Skeletal muscle tissue (tissue), 4 donors: ENCODE measurements around the gene PAK3. TPM values are rescaled to one million over a fixed set of nuclear protein-coding genes. Genes with fewer than 3 reads are reported as not detected.

Experiments
- H3K27ac ChIP-seq: one replicate; pipeline ENCODE4 v1.7.0; 2013; ENCODE audit warnings: mild to moderate bottlenecking, low read depth, low read length, inconsistent platforms
- H3K27me3 ChIP-seq, 3 donors: one replicate each; pipeline ENCODE4 v1.7.0; 2013; ENCODE audit warnings: low read length in 3 of 3; ENCODE audit not compliant: control insufficient read depth in 3 of 3, insufficient read depth in 3 of 3
- H3K36me3 ChIP-seq, 3 donors: one replicate each; pipeline ENCODE4 v1.7.0; 2013; ENCODE audit warnings: low read length in 3 of 3; ENCODE audit not compliant: control insufficient read depth in 3 of 3, insufficient read depth in 3 of 3
- H3K4me1 ChIP-seq, 3 donors: one replicate each; pipeline ENCODE4 v1.7.0; 2013; ENCODE audit warnings: low read length in 3 of 3, mild to moderate bottlenecking in 3 of 3; ENCODE audit not compliant: control insufficient read depth in 3 of 3, insufficient read depth in 3 of 3
- H3K4me3 ChIP-seq, 3 donors: one replicate each; pipeline ENCODE4 v1.7.0; 2013; ENCODE audit warnings: low read length in 3 of 3
- H3K9ac ChIP-seq, 3 donors: one replicate each; pipeline ENCODE4 v1.7.0; 2013; ENCODE audit warnings: low read length in 3 of 3, mild to moderate bottlenecking in 3 of 3, moderate library complexity in 2 of 3, low read depth in 1 of 3
- H3K9me3 ChIP-seq, 3 donors: one replicate each; pipeline ENCODE4 v1.7.0; 2013; ENCODE audit warnings: low read length in 3 of 3; ENCODE audit not compliant: control insufficient read depth in 3 of 3
- total RNA-seq: library from RNA; depleted of rRNA; stranded (reverse); fragments of >200 nt; gene quantifications from one replicate; pipeline ENCODE4 v1.2.3, GENCODE V29; 2014
- donor health status: Osteomylitis.

Gene PAK3
- total RNA-seq, 1 donor from 2014 or later = 4.7 TPM

DNA sequence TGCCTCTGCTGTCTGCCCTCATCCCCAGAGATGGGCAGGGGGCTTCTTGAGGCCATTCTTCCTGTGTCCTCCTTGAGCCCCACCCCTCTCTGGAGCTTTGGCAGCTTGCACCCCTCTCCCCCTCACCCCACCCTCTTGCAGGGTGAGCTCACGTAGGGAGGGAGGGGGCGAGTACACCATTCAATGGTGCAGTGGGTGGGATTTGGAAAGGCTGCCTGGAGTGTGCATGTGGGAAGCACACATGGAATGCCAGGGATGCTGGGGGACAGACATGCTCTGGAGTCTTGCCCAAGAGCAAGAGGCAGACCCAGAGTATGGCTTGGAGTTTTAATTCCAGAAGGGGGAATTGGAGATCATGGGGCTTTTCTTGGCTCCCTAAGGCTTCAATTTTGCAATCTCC is 5.6 kb downstream of the PAK3 start:
- no peak overlapping the region for H3K27ac ChIP-seq
- no peak overlapping the region for H3K9ac ChIP-seq
- H3K36me3 ChIP-seq = no peaks in the 10 kb centered on the region
- no peaks in the 10 kb centered on the region for H3K4me1 ChIP-seq
- H3K4me3 ChIP-seq = no peak overlapping the region
- no peaks in the 10 kb centered on the region for H3K9me3 ChIP-seq
- H3K27me3 ChIP-seq = peaks cover 0 to 5% (median 0%) of the 10 kb centered on the region in 3 donors

DNA sequence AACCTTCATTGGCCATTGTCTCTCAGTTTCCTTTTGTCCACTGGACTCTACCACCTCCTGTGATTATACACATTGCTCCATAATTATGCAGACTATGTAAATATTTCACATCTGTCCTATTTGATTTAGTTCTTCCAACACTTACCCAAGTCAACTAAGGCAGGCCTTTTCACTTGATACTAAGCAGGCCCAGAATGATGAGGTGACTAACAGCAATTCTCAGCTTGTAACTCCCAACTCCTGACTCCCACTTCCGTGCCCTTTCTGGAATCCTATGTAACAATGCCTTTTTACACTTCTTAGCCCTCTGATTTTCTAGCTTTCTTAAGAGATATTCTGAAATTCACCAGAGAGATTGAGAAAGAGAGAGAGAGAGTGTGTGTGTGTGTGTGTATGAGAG is 6.6 kb downstream of the PAK3 start:
- H3K36me3 ChIP-seq = no peaks in the 10 kb centered on the region
- no peak overlapping the region for H3K27ac ChIP-seq
- no peak overlapping the region for H3K4me3 ChIP-seq
- H3K9ac ChIP-seq = no peak overlapping the region
- H3K4me1 ChIP-seq = no peaks in the 10 kb centered on the region
- no peaks in the 10 kb centered on the region for H3K9me3 ChIP-seq
- H3K27me3 ChIP-seq = peaks cover 0 to 5% (median 0%) of the 10 kb centered on the region in 3 donors

DNA sequence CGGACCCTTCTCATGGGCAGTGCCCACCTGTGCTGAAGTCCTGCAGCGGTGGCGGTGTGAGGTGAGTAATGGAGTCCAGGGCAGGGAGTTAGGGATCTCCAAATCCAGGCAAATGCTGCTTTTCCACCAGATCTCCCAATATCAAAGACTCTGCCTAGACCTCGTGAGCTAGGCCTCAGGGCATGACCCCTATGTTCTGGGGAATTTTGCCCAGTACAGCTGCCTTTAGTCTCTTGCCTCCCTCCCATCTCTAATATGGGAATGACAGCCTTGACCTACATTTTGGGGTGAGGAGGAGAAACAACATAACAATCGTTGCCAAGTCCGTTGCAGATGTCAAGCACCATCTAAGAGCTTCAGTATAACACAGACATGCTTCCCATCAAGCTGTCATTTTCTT is 7.3 kb downstream of the PAK3 start:
- peaks cover 0 to 5% (median 0%) of the 10 kb centered on the region in 3 donors for H3K27me3 ChIP-seq
- H3K9ac ChIP-seq = no peak overlapping the region
- no peak overlapping the region for H3K4me3 ChIP-seq
- no peaks in the 10 kb centered on the region for H3K36me3 ChIP-seq
- H3K27ac ChIP-seq = no peak overlapping the region
- H3K4me1 ChIP-seq = no peaks in the 10 kb centered on the region
- no peaks in the 10 kb centered on the region for H3K9me3 ChIP-seq

DNA sequence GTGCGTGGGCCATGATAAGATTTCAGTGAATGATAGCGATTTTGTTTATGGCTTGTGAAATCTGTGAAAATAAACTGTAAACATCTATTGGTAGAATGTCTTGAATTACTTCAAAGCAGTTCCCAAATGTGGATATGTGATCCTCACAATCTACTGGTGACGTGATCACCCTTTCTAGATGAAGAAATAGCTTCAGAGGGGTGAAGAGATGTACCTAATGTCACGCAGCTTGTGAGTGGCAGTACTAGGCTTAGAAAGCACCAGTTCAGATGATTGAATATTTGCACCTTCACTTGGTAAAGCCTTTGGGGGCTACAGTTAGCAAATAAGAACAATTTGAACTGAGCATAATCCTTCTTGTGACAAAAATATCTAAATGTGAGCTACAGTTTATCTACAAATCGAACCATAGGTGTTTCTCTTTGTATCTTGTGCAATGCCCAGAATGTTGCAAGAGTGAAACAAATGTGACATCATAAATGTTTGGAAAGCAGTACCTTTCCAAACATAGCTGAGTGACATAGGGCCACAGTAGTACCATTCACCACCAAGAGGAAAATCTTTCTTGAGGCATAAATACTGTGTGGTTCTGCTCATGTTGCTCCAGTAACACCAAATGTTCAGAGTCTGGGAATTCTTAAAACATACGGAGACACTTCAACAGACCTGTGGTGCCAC is 14.2 kb downstream of the PAK3 start:
- no peaks in the 10 kb centered on the region for H3K9me3 ChIP-seq

DNA sequence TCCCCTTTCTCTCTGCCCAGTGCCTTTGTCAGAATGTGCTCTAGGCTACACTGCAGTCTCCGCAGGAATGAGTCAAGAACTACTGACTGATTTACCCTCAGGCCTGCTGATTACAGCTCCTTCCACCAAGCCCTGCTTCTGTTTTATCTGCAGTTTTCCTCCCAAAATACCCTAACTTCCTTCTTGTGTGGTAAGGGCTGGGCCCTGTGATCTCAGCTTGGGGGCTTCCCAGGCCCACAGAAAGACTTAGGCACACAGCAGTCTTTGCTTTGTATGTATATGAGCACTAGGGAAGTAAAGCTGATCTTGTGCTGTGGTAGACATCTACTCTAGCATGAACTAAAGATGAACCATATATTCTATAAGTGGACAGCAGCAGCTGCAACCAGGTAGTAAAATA is 18.8 kb downstream of the PAK3 start:
- no peak overlapping the region for H3K27ac ChIP-seq
- peaks cover 0 to 7% (median 0%) of the 10 kb centered on the region in 3 donors for H3K27me3 ChIP-seq
- H3K4me1 ChIP-seq = no peaks in the 10 kb centered on the region
- no peak overlapping the region for H3K9ac ChIP-seq
- no peaks in the 10 kb centered on the region for H3K36me3 ChIP-seq
- no peak overlapping the region for H3K4me3 ChIP-seq
- no peaks in the 10 kb centered on the region for H3K9me3 ChIP-seq

More for the DNA sequence above, 14.2 kb downstream of the PAK3 start:
- no peak overlapping the region for H3K4me3 ChIP-seq
- peaks cover 0 to 7% (median 0%) of the 10 kb centered on the region in 3 donors for H3K27me3 ChIP-seq
- H3K36me3 ChIP-seq = no peaks in the 10 kb centered on the region
- no peak overlapping the region for H3K9ac ChIP-seq
- H3K27ac ChIP-seq = no peak overlapping the region
- H3K4me1 ChIP-seq = no peaks in the 10 kb centered on the region

DNA sequence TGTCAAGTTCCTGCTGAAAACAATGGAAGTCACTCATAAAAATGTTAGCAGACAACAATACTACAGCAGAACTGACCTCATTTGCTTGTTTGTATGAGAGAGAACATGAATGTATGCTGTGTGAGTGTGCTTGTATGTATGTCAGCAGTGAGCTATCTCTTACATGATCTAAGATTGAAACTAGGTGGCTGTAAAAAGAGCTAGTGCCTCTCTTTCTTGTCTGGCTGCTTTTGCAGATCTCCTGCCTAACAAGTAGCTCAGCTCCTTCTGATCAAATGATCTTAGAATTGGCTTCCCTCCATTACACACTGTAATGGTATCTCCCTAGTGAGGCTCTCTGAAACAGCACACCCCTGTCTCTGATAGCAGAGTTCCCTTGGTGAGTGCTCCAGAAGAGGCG is 20.7 kb downstream of the PAK3 start:
- Histone ChIP-seq H3K9me3 (no peaks in the 10 kb centered on the region), H3K4me1 (no peaks in the 10 kb centered on the region), H3K27me3 (peaks cover 0 to 7% (median 0%) of the 10 kb centered on the region in 3 donors), H3K9ac (no peak overlapping the region), H3K36me3 (no peaks in the 10 kb centered on the region), H3K4me3 (no peak overlapping the region), H3K27ac (no peak overlapping the region)

DNA sequence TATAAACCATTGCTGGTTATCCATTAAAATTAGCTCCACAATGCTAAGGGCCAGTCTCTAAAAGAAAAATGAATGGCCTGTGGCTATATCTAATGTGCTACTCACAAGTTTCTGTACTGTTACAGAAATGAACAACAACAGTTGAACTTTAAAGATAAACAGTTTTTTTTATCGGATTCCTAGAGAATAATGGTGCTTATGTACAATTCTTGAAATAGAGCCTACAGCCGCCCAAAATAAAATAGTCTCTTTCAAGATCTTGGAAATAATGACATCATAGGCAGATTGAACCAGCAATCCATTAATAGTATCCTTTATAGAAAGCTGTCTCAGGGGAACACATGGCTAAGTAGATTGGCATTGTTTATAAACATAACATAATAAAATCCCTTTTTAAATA is 23.4 kb downstream of the PAK3 start:
- H3K27me3 ChIP-seq = peaks cover 0 to 7% (median 0%) of the 10 kb centered on the region in 3 donors
- H3K27ac ChIP-seq = no peak overlapping the region

DNA sequence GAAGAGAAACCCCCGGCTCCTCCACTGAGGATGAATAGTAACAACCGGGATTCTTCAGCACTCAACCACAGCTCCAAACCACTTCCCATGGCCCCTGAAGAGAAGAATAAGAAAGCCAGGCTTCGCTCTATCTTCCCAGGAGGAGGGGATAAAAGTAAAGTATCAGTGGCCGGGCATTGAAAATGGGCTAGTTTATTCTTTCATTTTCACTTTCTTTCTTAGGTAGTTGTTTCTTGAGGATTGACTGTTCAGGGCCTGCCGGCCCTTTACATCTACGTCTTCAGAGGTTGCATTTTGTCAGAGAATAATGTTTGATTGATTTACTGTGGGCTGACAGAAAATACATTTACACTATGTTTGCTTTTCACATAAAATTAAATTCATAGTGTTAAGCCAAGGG is 27.1 kb downstream of the PAK3 start:
- Histone ChIP-seq H3K27ac (no peak overlapping the region), H3K4me3 (no peak overlapping the region), H3K9me3 (no peaks in the 10 kb centered on the region)

More for the DNA sequence above, 23.4 kb downstream of the PAK3 start:
- Histone ChIP-seq H3K4me3 (no peak overlapping the region), H3K9ac (no peak overlapping the region), H3K4me1 (no peaks in the 10 kb centered on the region), H3K36me3 (no peaks in the 10 kb centered on the region), H3K9me3 (no peaks in the 10 kb centered on the region)

DNA sequence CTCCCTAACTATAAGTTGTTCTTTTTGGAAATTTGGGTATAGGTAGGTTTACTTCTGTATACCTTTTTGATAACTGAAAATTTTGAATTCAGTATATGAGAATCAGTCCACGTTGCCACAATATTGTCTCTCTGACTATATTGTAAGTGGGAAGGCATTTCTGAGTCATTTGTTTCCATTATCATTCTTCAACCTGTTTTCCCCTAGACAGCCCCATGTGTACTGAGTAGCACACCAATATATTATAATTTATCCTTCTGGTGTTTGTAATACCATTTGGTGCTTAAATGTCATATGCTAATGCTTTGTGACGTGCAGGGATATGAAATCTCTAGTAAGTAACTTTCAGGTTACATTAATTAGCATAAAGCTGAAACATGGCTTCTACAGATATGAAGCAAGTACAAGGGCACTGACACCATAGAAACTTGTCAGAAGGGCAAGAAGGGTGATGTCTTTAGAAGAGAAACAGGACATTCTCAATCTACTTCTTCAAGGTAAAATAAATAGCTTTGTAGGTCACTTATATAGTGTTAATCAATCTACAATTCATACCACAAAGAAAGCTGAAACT is 27.7 kb downstream of the PAK3 start:
- H3K9ac ChIP-seq = no peak overlapping the region
- no peak overlapping the region for H3K4me3 ChIP-seq
- H3K27me3 ChIP-seq = peaks cover 0 to 4% (median 0%) of the 10 kb centered on the region in 3 donors
- no peaks in the 10 kb centered on the region for H3K4me1 ChIP-seq
- no peak overlapping the region for H3K27ac ChIP-seq
- no peaks in the 10 kb centered on the region for H3K36me3 ChIP-seq
- H3K9me3 ChIP-seq = no peaks in the 10 kb centered on the region

More for the DNA sequence above, 27.1 kb downstream of the PAK3 start:
- Histone ChIP-seq H3K9ac (no peak overlapping the region), H3K4me1 (no peaks in the 10 kb centered on the region), H3K27me3 (peaks cover 0 to 4% (median 0%) of the 10 kb centered on the region in 3 donors), H3K36me3 (no peaks in the 10 kb centered on the region)

DNA sequence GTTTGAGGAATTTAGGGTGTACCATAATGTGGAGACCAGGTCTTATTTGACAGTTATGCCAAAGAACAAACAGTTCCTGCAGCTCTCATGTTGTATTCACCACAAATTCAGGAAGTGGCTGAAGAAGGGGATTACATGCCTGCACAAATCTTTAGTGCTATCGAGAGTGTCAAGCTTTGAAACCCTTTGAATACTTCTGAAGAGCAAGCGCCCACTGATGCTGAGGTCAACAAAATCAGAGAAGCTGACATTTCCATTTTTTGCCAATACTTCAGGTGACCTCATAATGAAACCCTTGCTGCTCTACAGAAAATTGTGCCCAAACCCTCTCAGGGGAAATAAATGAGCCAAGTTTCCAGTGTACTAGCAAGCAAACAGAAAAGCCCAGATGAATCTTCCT is 28.4 kb downstream of the PAK3 start:
- Histone ChIP-seq H3K4me1 (no peaks in the 10 kb centered on the region), H3K27me3 (peaks cover 0 to 4% (median 0%) of the 10 kb centered on the region in 3 donors), H3K36me3 (no peaks in the 10 kb centered on the region), H3K9me3 (no peaks in the 10 kb centered on the region), H3K9ac (no peak overlapping the region), H3K27ac (no peak overlapping the region), H3K4me3 (no peak overlapping the region)
